Hepatocyte (in vitro differentiated cells): ENCODE data around the gene CUX1.

ENCODE experiments used
- EZH2 ChIP-seq: fragments of 200-600 bp; sonication (generic); IDR thresholded peaks from 2 replicates; pipeline ENCODE4 v1.6.1; 2016; ENCODE audit warnings: antibody characterized with exemption, mild to moderate bottlenecking, borderline replicate concordance
- TF ChIP-seq, protein P1 (sequence below): fragments of 200-600 bp; sonication (generic); IDR thresholded peaks from 2 replicates; pipeline ENCODE4 v1.5.1; 2016; ENCODE audit warnings: antibody characterized with exemption, mild to moderate bottlenecking; ENCODE audit not compliant: poor library complexity

DNA sequence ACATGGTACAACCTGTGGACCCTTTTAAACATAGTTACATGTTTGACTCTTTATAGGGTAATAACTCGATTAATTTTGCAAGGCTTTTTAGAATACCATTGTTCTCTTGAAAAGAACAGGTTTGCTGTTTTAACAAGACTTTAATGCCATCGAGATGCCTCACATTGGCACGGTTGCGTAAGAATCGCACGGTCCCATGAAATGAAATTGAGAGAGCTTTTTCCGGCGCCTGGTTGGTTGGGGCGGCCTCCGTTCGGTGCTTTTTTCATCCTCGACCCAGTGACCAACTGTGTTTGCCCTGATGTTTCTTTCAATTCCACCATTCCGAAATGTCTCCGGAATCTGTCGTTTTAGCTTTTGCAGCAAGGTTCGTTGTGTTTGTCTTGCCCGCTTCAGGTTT, 142.4 kb downstream of the CUX1 start:
- TF ChIP-seq, protein P1, sequence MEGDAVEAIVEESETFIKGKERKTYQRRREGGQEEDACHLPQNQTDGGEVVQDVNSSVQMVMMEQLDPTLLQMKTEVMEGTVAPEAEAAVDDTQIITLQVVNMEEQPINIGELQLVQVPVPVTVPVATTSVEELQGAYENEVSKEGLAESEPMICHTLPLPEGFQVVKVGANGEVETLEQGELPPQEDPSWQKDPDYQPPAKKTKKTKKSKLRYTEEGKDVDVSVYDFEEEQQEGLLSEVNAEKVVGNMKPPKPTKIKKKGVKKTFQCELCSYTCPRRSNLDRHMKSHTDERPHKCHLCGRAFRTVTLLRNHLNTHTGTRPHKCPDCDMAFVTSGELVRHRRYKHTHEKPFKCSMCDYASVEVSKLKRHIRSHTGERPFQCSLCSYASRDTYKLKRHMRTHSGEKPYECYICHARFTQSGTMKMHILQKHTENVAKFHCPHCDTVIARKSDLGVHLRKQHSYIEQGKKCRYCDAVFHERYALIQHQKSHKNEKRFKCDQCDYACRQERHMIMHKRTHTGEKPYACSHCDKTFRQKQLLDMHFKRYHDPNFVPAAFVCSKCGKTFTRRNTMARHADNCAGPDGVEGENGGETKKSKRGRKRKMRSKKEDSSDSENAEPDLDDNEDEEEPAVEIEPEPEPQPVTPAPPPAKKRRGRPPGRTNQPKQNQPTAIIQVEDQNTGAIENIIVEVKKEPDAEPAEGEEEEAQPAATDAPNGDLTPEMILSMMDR: no peak
- no peak for TF ChIP-seq EZH2
